HCEC 1CT (cell line): ENCODE data around the gene RIN3.

Source experiments
- DNase-seq: peaks from one replicate; pipeline ENCODE4 v3.0.0-alpha.2; 2017

Gene RIN3, protein sequence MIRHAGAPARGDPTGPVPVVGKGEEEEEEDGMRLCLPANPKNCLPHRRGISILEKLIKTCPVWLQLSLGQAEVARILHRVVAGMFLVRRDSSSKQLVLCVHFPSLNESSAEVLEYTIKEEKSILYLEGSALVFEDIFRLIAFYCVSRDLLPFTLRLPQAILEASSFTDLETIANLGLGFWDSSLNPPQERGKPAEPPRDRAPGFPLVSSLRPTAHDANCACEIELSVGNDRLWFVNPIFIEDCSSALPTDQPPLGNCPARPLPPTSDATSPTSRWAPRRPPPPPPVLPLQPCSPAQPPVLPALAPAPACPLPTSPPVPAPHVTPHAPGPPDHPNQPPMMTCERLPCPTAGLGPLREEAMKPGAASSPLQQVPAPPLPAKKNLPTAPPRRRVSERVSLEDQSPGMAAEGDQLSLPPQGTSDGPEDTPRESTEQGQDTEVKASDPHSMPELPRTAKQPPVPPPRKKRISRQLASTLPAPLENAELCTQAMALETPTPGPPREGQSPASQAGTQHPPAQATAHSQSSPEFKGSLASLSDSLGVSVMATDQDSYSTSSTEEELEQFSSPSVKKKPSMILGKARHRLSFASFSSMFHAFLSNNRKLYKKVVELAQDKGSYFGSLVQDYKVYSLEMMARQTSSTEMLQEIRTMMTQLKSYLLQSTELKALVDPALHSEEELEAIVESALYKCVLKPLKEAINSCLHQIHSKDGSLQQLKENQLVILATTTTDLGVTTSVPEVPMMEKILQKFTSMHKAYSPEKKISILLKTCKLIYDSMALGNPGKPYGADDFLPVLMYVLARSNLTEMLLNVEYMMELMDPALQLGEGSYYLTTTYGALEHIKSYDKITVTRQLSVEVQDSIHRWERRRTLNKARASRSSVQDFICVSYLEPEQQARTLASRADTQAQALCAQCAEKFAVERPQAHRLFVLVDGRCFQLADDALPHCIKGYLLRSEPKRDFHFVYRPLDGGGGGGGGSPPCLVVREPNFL

GRCh38 chr14:92513204-92513965 is at the start of gene RIN3:
RIN3 (plus strand) TSS chr14:92513781; CDS start chr14:92513933, 152 bp downstream.
- DNase-seq = peak; percentile 65

DNA sequence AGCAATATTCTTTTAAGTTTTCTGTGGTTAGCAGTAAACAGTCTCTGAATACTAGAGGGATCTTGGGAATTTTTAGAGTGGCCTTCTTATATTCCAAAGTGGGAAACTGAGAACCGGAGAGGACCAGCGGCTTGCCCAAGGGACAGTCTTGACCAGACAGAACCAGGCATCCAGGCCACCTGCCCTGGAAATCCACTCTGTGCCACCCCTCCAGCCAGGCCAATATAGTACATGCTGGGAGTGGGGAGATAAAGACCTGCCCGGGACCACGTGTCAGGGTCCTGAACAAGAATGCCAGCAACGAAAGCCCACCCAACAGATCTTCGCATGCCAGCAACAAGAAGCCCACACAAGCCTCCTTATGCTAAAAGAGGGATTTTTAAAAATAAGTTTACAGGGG is 49.4 kb upstream of the RIN3 start:
- no peak for DNase-seq

DNA sequence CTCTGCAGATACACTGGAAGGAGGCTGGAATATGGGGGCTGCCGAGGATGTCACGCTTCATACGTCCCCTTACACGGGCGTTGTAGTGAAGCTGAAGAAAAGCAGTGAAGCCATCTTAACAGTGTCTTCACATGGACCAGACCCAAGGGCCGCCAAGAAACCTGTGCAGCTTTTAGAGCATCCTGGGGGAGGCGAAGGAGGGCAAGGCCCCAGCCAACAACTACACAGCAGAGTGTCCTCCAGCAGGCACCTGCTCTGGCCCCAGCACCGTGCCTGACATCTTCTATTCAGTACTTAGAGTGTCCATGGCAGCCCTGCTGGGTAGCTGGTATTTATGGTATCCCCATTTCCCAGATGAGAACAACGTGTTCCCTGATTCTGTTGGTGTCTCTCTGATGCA is 48.9 kb upstream of the RIN3 start:
- no peak for DNase-seq

GRCh38 chr14:92465353-92466055 is 48.1 kb upstream of the RIN3 start:
- DNase-seq = no peak

- no peak for DNase-seq
Measured at GRCh38 chr14:92466059-92466458, 47.5 kb upstream of the RIN3 start.

GRCh38 chr14:92469515-92469914 is 44.1 kb upstream of the RIN3 start:
- DNase-seq = no peak

- peak; percentile 81 for DNase-seq
Measured at GRCh38 chr14:92470215-92470614, 43.4 kb upstream of the RIN3 start.

GRCh38 chr14:92470811-92471210 is 42.8 kb upstream of the RIN3 start:
- no peak for DNase-seq

- DNase-seq = peak; percentile 96
Measured at GRCh38 chr14:92471919-92472318, 41.7 kb upstream of the RIN3 start.

DNA sequence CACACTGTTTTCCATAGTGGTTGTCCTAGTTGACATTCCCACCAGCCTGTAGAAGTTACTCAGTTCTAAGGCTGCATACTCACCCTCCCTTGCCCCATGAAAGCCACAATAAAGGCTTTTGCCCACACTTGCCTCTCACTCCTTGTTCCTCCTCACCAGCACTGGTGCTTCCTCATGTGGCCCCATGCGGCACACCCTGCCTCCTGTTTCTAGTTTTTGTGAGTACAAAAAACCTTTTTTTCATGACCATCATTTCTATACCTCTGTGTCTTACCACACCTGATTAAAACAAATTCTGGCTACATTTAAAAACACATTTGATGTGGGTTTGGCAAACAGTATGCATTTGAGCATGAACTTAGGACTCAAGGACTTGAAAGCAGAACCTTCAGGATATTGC is 40.7 kb upstream of the RIN3 start:
- no peak for DNase-seq

DNA sequence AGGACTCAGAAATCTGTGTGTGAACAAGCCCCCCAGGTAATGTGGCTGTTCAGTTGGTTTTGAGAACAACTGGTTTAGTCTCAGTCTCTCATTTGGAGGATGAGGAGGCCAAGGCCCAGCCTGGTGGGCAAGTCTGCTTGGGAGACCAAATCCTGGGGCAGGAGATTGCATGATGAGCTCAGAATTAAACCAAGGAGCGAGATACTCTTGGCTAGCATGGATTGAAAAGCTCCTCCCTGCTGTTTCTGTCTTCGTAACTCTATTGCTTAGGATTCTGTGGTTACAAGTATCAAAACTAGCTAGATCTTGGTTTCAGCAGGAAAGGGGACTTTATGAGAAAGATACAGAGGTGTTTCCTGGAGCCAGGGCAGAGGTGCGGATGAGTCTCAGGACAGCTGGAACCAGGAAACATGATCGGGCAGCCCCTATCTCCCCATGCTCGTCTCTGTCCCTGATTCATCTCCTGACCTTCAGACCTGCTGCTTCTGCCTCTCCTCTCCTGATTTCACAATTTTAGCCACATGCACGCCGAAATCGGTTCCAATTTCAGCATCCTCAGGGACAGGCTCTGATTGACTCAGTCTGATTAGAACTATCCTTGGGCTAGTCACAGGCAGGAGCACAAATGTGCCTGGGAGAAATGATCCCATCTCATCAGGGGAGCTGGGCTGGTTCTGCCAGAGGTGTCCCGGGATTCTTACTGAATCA is 40.2 kb upstream of the RIN3 start:
- DNase-seq = peak; percentile 84

- peak; percentile 22 for DNase-seq
Measured at GRCh38 chr14:92473969-92474535, 39.5 kb upstream of the RIN3 start.

- no peak for DNase-seq
Measured at GRCh38 chr14:92475037-92475436, 38.5 kb upstream of the RIN3 start.

- no peak for DNase-seq
Measured at GRCh38 chr14:92475451-92476187, 38.0 kb upstream of the RIN3 start.

DNA sequence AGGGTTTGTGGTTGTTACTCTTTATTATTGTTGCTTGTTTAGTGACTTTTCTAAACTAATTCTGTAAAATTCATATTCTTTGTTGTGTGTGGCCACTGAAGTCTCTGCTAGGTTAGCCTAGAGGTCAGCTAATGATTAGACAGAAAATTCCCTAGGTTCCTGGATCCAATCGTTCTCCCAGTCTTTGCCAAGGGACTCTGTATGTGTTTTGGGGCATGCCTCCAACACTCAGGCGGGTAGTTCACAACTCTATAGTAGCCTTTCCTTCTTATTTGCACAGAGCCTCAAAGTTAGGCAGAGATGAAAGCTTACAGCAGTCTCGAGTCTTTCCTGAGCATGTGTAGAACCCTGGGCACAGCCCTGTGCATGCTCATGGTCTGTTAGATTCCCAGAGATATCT is 32.7 kb upstream of the RIN3 start:
- no peak for DNase-seq

GRCh38 chr14:92481386-92481785 is 32.2 kb upstream of the RIN3 start:
- peak; percentile 47 for DNase-seq

DNA sequence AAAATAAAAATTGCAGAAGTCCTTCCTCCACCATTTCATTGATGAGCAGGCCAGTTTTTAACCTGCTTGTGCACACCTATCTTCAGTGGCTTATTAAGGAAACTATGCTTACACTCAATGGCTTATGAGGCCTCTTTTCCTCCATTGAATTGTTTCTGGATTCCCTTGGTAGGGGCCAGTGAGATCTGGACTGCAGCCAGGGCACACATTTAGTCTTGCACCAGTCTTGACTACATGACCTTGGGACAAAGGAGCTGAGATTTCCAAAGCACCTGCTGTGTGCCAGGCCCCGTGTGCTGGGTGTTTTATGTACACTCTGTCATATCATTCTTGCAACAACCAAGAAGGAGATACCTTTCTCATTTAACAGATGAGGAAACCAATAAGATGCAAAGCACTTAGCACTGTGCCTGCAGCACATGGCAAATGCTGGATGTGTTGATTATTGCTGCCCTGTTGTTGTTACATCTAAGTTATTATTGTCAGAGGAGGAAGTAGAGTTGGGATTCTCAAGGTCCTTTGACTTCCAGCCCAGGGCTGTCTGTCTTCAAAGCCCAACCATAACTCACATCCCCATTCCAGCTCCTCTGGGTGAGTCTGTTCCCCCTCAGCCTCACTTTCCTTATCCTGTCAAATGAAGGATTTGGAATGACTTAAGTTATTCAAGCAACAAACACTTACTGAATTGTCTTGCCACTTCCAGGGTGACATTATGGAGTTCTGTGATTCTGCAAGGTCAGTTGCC is 31.6 kb upstream of the RIN3 start:
- DNase-seq = no peak

- DNase-seq = no peak
Measured at GRCh38 chr14:92482621-92483319, 30.8 kb upstream of the RIN3 start.
